GM03348 (cell line): ENCODE measurements around the gene WNT8B.
A peak's percentile ranks its signal among the peaks of the same experiment; 100 is the strongest.

Experiments
- DNase-seq: peaks from one replicate; pipeline ENCODE4 v3.0.0; 2012; ENCODE audit warnings: low spot score

WNT8B gene

DNA sequence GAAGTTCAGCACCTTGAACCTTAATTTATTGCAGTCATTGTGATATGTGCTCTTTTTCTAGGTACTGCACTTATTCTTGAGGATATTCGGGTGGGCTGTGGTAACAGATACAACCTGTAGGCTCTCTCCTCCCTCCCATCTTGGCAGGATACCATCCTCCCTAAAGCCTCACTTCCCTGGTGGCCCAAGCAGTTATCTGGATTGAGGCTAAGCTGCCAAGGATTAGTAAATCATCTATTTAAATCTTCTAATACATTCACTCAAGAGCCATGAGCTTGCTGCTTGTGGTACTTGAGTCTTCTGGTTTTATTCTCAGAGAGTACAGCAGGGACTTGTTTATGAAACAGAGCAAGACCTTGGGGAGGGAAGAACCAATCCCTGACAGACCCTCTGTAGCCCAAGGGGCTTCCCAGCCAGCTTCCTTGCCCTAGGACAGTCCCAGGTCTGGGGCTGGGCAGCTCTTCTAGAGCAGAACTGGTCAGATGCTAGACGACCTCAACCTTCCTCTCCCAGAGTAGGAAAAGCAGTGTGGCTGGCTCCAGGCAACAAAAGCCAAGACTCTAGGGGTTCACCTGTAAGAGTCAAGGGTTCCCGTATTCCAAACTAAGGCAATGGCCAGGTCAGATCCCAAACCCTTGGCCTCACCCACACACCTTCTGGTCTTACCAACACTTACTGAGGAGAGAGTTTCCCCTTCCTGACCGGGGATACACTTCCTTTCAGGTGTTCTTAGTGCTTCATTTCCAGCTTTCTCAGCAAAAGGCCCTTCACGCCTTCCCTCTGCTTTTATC, 21.3 kb downstream of the WNT8B start:
- DNase-seq: no peak

DNA sequence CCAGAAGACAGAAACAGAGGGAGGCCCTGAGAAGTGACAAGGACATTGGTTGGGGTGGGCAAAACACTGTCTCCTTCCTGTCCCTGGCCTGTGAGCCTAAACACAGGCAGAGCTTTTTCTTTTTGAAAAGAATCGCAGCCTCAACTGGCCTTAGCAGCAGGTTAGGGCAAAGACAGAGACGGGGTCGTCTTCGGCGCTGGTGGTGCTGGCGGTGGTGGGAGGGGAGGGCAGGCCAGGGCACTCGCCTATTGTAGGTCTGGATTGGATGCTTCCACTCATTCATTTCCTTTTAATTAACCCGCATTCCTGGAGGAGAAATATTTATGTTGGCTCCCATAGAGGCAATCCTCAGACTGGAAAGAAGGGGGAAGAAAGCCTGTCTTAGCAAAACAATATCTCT, 22.6 kb downstream of the WNT8B start:
- no peak for DNase-seq

DNA sequence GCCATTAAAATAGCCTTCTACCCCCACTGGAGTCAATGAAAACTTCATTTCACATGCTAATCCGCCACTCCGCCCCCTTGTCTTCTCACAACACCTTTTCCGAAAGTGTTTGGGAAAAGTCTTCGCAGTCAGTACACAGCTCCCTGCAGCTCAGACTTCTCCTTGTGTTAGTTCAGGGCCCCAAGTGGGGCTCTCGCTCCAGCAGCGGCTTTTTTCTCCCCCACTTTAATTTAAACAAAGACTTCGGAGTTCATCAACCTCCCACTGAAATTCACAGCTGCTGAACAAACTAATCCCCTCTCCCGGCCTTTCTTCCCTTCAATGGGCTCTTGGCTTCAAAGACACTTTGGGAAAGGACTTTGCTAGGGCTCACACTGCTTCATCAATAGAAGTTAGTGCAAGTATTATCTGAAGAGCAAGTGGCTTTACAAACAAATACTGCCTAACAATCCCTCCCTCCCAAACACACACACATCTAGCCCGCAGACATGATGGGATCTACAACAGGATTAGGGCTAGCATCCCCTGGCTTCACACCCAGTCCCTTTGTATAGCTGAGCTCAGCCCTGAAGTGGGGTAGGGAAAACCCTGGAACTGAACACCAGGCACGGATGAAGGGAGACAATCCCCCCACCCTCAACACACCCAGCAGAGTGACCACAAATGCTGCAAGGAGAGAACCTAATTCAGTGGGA, 23.1 kb downstream of the WNT8B start:
- no peak for DNase-seq

DNA sequence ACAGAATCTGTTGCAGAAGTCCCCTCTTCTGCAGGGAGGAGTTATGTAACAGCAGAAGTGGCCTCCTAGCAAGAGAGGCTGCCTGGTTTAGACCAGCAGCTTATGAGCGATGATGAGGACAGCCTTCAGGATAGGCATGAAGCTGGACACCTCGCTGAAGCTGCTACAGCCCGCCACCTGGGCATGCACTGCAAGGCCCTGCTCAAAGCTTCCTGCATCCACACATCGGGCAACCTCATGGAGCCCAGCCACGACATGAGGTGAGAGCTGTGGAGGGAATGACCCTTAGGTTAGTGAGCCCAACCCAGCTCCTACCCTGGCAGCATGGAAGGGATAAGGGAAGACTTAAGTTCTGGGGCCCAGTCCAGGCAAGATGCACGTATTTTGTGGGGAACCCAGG, 24.7 kb downstream of the WNT8B start:
- DNase-seq: no peak

DNA sequence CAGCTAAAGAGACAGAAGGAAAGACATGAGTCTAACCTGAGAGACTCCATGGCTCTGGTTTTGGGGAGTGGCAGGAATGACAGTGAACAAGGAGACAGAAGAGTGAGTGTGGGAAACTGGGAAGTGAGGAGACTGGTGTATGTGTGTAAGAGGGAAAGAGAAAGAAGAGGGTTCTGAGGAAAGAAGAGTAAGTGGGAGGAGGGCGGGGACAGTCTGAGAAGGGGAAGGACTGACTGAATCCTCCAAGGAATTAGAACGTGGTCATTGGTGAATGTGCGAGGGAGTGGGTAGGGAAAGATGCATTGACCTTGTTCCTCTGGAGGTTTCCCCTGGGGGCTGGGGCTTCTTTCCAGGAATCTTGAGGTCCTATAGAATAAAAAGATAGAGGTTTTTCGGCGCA, 26.6 kb downstream of the WNT8B start:
- no peak for DNase-seq

DNA sequence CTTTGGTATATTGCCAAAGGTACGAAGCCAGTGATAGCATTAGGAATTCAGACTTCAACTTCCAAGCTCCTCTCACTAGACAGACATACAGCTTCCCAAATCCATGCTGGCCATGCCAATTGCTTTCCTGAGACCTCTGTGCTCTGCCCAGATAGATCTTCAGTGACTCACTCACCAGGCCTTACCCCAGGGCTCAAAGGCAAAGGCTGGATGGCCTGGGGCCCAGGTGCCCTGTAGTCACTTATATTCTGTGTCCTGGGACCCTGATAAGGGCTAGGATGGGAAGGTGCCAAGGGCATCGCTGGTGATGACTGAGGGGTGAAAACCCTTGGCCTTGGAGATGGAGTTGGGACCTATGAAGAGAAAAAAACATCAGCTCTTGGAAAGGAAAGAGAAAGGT, 27.7 kb downstream of the WNT8B start:
- no peak for DNase-seq

DNA sequence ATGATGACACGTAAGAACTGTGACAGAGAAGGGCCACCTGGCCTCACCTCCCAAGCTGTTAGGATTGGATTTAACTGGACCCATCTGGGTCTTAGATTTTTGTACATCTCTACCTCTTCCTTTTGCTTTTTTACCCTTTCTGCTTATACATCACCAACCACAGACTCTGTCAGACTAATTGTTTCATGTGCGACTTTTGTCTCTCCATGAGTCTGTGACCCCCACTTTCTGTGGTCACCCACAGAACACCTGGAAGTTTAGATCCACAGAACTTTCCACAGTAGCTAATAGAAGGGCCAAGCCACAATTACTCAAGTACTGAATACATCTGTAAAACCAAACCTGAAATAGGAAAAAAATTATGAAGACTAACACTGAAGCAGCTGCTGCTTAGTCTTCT, 33.8 kb downstream of the WNT8B start:
- no peak for DNase-seq

DNA sequence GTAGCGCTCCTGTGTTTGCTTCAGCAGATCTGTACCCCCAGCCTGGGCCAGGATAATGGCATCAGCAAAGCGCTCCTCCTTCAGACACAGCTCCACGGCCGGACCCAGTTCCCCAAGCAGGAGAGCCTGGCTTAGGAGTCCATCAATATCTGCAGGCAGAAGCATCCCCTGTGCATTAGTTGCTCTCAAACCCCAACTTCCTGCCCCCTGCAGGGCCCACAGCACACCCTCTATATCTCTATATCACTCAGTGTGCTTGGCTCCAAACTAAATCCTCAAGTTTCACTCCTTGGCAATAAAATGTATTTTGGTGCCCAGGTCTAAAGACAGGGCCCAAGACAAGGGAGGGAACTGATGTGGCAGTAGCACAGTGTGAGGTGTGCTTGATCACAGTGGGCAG, 35.2 kb downstream of the WNT8B start:
- DNase-seq: no peak

DNA sequence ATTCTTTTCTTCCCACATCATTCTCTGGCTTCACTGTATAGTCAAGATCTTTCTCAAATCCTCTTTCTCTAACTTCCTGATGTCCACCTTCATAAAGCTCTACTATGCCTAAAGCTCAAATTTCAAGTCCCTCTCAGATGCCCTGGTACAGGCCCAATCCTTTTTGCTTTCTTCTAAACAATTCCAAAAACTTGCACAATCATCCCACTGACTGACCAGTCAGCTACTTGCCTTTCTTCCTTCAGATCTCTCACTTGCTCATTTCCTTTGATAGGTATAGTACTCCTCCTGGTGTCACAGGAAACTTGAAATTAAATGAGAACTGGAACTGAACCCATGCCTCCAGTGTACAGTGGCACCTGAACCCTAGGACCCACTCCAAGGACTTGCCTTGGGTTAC, 38.6 kb downstream of the WNT8B start:
- no peak for DNase-seq

DNA sequence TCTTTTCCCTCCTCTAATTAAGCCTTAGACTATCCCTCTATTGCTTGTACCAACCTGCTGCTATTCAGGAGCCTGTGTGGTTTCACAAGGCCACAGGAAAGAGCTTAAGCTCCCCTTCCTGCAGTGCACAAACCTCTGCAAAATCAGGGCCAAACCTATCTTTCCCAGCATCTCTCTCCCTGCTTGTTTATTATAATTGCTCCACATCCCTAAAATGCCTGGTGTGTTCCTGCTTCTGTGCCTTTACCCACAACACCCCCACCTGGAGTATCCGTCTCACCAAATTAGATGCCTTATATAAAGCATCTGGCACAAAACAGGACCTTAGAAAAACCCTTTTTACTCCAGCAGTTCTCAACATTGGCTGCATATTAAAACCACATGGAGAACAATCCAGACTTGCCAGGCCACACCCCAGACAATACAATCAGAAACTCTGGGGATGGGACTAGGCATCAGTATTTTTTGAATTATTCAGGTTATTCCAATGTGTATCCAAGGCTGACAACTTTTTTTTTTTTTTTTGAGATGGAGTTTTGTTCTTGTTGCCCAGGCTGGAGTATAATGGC, 40.2 kb downstream of the WNT8B start:
- peak; percentile 34 for DNase-seq

DNA sequence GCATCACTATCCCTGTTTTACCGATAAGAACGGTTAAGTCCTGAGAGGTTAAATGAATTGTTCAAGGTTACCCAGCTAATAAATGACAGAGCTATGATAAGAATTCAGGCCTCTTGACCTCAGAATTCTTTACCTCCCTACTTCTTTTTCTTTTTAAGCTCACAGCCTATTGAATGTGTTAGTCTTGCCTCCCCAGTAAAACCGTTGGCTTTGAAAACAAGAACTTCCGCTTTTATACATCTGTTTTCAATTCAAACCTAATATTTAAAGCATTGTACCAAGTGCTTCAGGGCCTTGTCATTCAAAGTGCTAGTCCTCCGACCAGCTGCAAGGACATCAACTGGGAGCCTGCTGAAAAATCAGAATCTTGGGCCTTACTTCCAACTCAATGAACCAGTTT, 41.3 kb downstream of the WNT8B start:
- DNase-seq: peak; percentile 50

DNA sequence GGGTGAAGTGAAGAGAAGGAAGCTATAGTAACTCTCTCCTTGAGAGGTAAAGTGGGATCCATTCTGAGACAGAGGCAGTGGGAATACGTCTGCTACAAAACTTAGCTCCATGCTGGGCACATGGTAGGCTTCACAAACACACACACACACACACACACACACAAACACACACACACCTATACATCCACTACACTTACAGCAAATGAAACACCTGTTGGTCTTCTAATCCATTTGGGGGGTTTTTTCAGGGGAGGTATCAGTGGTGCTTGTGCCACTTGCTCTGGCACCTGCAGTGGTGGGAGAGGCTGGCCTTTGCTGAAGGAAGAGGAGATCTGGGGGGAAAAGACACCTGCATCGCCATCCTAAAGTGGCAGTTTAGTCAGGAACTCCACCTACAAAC, 42.4 kb downstream of the WNT8B start:
- DNase-seq: no peak

DNA sequence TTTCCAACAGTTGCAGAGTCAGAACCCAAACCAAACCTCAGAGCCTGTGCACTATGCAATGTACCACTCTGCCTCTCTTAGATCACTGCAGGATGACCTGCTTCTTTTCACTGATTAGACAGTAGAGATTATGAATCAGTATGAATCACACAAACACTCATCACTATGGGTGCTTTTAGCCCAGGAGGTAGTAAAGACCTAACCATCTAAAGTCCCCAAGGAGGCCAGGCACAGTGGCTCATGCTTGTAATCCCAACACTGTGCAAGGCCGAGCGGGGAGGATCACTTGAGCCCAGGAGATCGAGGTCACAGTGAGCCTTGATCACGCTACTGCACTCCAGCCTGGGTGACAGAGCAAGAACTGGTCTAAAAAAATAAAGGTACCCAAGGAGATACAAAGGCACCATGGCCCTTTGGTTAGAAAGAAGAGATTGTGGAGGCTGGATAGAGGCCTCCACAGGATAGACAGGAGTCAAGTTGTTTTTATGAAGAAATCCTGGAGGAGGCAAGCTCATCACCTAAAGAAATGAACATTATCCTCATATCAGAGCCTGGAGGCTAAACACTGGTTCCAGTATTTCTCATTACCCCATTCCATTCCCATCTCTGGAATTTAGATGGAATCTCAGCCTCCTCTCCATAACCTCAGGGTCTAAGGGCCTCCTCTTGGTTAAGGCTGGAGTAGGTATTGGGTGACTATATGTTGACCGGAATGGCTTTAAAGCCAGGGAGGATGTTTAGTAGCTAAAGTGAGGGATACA, 44.0 kb downstream of the WNT8B start:
- DNase-seq: peak; percentile 68

DNA sequence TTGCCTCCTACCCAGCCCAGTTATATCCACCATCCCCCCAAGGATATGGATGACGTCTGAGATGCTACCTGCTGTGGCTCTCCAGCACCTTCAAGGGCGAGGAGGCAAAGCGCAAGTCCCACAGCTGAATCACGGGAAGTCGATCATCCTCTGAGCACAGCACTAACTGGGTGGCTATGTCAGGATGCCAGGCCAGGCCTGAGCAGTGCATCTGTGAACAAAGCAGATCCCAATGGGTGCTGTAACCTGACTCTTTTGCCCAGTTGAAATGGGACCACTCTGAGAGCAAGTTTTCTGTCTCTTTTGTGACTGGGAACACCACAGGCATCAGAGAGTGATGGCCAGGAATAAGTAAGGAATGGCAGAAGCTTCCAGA, 44.5 kb downstream of the WNT8B start:
- no peak for DNase-seq

DNA sequence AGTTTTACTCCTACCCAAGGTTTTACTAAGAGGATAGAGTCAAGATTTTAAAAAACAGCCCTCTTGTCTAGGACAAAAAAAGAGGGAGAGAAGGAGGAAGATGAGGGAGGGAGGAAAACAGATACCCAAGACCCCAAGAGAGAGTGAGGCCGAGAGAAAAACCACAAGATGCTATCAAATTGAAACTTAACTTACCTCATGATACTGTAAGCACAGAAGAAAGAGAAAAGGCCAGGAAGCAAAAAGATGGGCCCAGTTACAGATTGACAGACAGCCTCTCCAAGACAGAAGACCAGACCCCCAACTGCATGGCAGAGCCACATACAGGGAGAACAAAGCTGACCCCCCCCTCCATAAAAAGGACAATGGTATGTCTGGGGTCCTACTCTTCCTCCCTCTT, 45.5 kb downstream of the WNT8B start:
- DNase-seq: no peak

DNA sequence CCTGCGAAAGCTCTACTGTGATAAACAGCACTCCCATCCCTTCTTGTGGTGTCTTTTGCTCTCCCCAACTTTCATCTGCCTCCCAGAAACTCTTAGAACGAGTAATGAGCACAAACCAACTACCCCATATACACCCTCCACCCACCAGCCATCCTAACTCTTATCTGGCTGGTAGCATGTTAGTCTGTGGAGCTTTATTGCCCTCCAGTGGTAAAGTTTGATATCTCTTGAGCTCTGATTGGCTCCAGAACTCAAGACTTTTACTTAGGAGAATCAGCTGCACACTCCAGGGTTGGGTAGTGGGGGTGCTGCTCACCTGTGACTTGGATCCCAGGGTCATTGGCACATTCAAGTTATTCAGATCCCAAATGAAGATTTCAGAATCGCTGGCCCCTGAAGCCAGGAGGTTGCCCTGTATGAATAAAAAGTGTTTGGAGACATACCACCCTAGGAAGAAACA, 45.9 kb downstream of the WNT8B start:
- DNase-seq: peak; percentile 65

DNA sequence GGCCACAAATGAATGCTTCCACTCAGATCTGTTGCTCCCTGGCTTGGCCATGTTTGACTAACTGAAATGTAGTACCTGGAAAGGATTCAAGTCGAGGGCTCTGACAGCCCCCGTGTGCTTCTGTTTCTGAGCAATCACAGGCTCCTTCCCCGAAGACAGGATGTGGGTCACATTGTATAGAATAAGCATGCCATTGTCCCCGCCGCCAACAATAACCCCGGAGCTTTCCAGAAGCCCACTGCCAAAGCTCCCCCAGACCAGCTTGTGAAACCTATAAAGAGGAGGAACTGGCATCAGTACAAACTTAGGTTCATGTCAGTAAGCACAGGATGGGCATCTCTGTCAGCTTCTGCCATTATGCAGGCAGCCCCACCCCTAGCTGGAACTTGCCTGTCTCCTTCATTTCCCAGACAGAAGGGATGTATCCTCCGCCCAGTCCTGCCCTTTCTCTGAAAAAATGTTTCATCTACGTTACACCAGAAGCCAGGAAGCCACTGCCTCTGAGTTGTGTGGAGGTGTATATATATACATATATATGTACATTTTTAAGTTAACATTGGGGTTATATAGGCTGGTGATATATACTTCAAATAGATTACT, 46.5 kb downstream of the WNT8B start:
- no peak for DNase-seq

DNA sequence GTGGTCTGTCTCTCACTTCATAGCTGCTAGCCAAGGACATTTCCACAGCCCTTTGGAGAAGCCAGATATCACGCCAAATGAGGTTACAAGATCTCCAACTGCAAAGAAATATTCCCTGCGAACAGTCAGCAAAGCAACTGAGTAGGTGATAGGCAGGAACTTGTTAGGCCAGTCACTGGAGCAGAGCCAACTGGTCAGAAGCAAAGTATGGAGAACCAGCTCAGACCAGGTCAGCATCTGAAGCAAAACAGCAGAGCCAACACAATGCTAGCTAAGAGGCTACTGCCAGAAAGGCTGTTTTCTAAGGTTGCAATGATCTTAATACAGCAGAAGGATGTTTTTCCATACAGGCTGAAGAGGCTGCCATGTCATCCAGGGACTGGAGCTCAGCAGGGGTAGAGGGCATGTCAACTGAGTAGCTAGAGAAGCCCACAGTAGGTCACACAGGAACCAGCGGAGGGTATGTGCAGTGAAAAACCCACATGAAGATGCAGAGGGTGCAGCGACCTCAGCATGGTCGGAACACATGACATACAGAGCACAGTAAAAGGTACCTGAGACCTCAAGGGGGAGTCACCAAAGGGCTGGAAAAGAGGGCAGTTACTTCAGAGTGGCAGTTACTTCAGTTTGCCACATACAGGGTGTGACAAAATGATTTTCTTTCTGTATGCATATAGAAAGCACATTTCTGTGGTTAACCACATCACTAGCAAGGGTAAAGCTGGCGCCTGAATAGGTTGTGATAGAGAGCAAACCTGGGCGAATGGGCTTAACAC, 47.9 kb downstream of the WNT8B start:
- DNase-seq: no peak

DNA sequence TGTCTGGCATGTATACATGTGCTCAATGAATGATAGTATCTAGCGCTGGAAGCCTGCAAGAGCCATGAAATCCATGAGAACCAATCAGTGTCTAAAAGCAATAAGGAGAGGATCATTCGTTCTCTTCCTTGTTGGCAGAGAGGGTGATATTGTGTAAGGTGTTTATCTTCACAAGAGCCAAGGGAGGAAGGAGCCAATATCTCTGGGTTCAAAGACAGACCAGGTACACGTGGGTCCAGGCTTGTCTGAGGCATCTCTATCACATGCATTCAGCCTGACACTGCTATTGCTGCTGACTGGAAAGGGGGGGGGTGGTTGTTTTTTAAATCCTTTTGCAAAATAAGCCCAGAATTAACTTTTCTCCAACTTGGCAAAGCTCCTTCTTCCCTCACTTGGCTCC, 52.8 kb downstream of the WNT8B start:
- DNase-seq: no peak

DNA sequence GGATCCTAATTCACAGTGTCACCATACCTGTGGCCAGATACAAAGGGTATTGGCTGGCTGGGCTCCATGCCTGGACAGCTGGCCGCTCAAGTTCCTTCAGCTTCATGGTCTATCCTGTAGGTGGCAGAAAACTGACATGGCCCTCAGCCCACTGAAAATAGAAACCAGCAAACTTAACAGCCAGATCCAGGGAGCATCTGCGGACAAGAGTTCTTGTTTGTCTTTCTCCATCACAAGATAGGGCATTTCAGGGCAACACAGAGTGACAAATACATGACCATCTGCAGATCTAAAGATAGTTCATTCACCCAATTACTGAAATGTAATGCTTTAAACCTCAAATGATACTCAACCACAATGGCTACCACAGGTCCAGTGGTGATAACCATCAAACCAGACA, 54.0 kb downstream of the WNT8B start:
- no peak for DNase-seq

DNA sequence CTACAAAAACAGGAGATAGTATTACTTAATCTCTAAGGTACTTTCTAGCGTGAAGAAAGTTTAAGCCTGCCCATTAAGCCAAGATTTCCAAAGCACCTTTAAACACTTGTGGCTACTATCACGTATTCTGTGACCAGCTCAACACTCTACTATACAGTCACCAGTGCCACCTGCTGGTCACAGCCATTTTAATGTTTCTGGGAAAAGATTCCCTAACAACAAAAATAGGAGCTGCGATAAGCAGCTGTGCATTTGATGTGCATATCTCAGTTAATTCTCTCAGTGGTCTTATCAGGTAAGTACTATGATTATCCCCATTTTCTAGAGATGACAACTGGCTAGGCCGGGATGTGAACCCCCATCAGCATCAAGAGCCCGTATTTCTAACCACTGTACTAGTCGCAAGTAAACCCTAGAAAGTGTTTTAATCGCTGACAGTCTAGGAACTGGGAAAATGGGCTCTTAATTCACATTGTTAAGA, 56.0 kb downstream of the WNT8B start:
- peak; percentile 79 for DNase-seq
